Parathyroid adenoma (tissue), 2 donors: ENCODE results near the gene BMP7.

ENCODE experiments used
- H2AFZ ChIP-seq: fragments of 300-600 bp; sonication (generic); one replicate; pipeline ENCODE4 v1.7.0; 2017; ENCODE audit warnings: antibody characterized with exemption, mild to moderate bottlenecking
- H3K27ac ChIP-seq: fragments of 300-600 bp; sonication (generic); one replicate; pipeline ENCODE4 v1.7.0; 2017
- H3K27me3 ChIP-seq: fragments of 300-600 bp; sonication (generic); one replicate; pipeline ENCODE4 v1.7.0; 2017; ENCODE audit warnings: low read length; ENCODE audit not compliant: control insufficient read depth, insufficient read depth
- H3K36me3 ChIP-seq: fragments of 300-600 bp; sonication (generic); one replicate; pipeline ENCODE4 v1.7.0; 2017; ENCODE audit warnings: low read length; ENCODE audit not compliant: control insufficient read depth, insufficient read depth
- H3K4me1 ChIP-seq: fragments of 300-600 bp; sonication (generic); one replicate; pipeline ENCODE4 v1.7.0; 2017; ENCODE audit warnings: control low read depth
- H3K4me2 ChIP-seq: fragments of 300-600 bp; sonication (generic); one replicate; pipeline ENCODE4 v1.7.0; 2017; ENCODE audit warnings: low read length
- H3K4me3 ChIP-seq: fragments of 300-600 bp; sonication (generic); one replicate; pipeline ENCODE4 v1.7.0; 2017; ENCODE audit warnings: low read depth, low read length
- H3K79me2 ChIP-seq: fragments of 300-600 bp; sonication (generic); one replicate; pipeline ENCODE4 v1.7.0; 2017; ENCODE audit warnings: control low read depth
- H3K9ac ChIP-seq: fragments of 300-600 bp; sonication (generic); one replicate; pipeline ENCODE4 v1.7.0; 2017; ENCODE audit warnings: mild to moderate bottlenecking
- H3K9me3 ChIP-seq: fragments of 300-600 bp; sonication (generic); one replicate; pipeline ENCODE4 v1.7.0; 2017; ENCODE audit warnings: low read length; ENCODE audit not compliant: control insufficient read depth
- TF ChIP-seq, protein P1 (sequence below): fragments of 300-600 bp; sonication (generic); IDR thresholded peaks from one replicate; pipeline ENCODE4 v1.7.0; 2017; ENCODE audit warnings: antibody characterized with exemption, mild to moderate bottlenecking
- donor health status: primary hyperparathyroidism.

Gene BMP7

GRCh38 chr20:57289391-57290177 is 23.1 kb upstream of the BMP7 start:
- Histone ChIP-seq H3K9ac (no peak overlapping the region), H3K27ac (no peak overlapping the region), H3K4me1 (no peaks in the 10 kb centered on the region), H3K79me2 (no peaks in the 10 kb centered on the region), H3K9me3 (no peaks in the 10 kb centered on the region), H3K27me3 (peaks cover 3% of the 10 kb centered on the region), H2AFZ (no peak overlapping the region), H3K4me2 (no peak overlapping the region), H3K36me3 (no peaks in the 10 kb centered on the region), H3K4me3 (no peak overlapping the region)
- TF ChIP-seq, protein P1, sequence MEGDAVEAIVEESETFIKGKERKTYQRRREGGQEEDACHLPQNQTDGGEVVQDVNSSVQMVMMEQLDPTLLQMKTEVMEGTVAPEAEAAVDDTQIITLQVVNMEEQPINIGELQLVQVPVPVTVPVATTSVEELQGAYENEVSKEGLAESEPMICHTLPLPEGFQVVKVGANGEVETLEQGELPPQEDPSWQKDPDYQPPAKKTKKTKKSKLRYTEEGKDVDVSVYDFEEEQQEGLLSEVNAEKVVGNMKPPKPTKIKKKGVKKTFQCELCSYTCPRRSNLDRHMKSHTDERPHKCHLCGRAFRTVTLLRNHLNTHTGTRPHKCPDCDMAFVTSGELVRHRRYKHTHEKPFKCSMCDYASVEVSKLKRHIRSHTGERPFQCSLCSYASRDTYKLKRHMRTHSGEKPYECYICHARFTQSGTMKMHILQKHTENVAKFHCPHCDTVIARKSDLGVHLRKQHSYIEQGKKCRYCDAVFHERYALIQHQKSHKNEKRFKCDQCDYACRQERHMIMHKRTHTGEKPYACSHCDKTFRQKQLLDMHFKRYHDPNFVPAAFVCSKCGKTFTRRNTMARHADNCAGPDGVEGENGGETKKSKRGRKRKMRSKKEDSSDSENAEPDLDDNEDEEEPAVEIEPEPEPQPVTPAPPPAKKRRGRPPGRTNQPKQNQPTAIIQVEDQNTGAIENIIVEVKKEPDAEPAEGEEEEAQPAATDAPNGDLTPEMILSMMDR, result no peak

DNA sequence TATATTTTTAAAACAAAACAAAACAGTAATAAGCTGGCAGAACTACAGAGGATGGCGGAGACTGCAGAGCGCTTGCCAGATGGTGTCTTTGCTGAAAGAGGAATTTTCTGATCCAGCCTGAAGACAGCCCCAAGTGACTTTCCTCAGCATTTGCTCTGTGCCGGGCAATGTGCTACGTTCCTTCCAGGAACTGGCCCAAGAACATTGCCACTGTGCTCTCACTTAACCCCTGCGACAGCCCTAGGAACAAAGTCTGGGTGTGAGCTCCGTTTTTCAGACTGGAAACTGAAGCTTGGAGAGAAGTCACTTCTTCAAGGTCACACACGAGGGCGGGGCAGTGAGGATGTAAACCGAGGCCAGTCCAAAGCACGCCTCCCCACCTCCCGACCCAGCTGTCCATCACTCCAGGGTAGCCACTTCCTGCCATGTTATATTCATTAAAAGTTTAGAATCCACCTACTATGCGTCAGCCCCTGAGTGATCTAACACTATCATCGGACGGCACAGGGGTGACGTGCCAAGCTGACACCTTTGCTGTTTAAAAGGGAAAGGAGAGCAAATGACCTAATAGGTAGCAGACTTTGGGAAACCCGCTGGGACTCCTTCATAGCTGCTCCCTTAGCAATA is 22.3 kb upstream of the BMP7 start:
- H3K36me3 ChIP-seq, result no peaks in the 10 kb centered on the region
- no peak overlapping the region for H3K27ac ChIP-seq
- H3K9ac ChIP-seq, result no peak overlapping the region
- no peaks in the 10 kb centered on the region for H3K79me2 ChIP-seq
- H3K4me2 ChIP-seq, result no peak overlapping the region
- no peaks in the 10 kb centered on the region for H3K9me3 ChIP-seq
- no peaks in the 10 kb centered on the region for H3K4me1 ChIP-seq
- TF ChIP-seq, protein P1, result no peak
- H3K27me3 ChIP-seq, result peaks cover 3% of the 10 kb centered on the region
- no peak overlapping the region for H3K4me3 ChIP-seq
- H2AFZ ChIP-seq, result no peak overlapping the region

- H3K36me3 ChIP-seq, result no peaks in the 10 kb centered on the region
- no peaks in the 10 kb centered on the region for H3K9me3 ChIP-seq
- H3K27ac ChIP-seq, result no peak overlapping the region
- no peak overlapping the region for H3K9ac ChIP-seq
- peaks cover 3% of the 10 kb centered on the region for H3K27me3 ChIP-seq
- TF ChIP-seq, protein P1, result no peak
- H3K4me2 ChIP-seq, result no peak overlapping the region
- H3K79me2 ChIP-seq, result no peaks in the 10 kb centered on the region
- H3K4me1 ChIP-seq, result no peaks in the 10 kb centered on the region
- H2AFZ ChIP-seq, result no peak overlapping the region
- no peak overlapping the region for H3K4me3 ChIP-seq
These were observed 21.5 kb upstream of the BMP7 start for GRCh38 chr20:57287901-57288300.

GRCh38 chr20:57287007-57287880 is 20.8 kb upstream of the BMP7 start:
- Histone ChIP-seq H3K9ac (no peak overlapping the region), H3K4me3 (no peak overlapping the region), H2AFZ (no peak overlapping the region), H3K27ac (no peak overlapping the region), H3K9me3 (no peaks in the 10 kb centered on the region), H3K4me2 (no peak overlapping the region), H3K27me3 (peaks cover 3% of the 10 kb centered on the region), H3K79me2 (no peaks in the 10 kb centered on the region), H3K4me1 (no peaks in the 10 kb centered on the region), H3K36me3 (no peaks in the 10 kb centered on the region)
- TF ChIP-seq, protein P1, result no peak
